HCT116 (cell line): Measurements from ENCODE around the gene CD69. TPM values are rescaled to one million over a fixed set of nuclear protein-coding genes. Genes with fewer than 3 reads are reported as not detected.
A peak's percentile ranks its signal among the peaks of the same experiment; 100 is the strongest.

Source experiments
- ATAC-seq: fragments of 200-7000 bp; cut with Tn5 transposase; 2 replicates; pipeline ENCODE4 v1.9.1; 2020; ENCODE audit warnings: mild to moderate bottlenecking, moderate library complexity
- BruUV-seq: library from RNA; stranded (reverse); fragments of 400-500 nt; replicated peaks from 2 replicates; lab custom pipeline; 2021; lab: Mats Ljungman, UMichigan
- CTCF ChIA-PET: fragments of 300-600 bp; sonication (Branson Sonifier 250); formaldehyde crosslinking; loops from one replicate; lab custom pipeline; 2021; ENCODE audit warnings: antibody characterized with exemption; lab: Charles Lee
- POLR2A ChIA-PET: fragments of 300-600, 350-600 bp; sonication (Branson Sonifier 250); formaldehyde crosslinking; loops from one replicate; lab custom pipeline; 2021; ENCODE audit warnings: antibody characterized with exemption; lab: Charles Lee
- RAD21 ChIA-PET, 2 experiments: fragments of 300-600 bp; sonication (Branson Sonifier 250); formaldehyde crosslinking; loops; one replicate each; lab custom pipeline; 2023; ENCODE audit warnings: low total read pairs in 2 of 2; ENCODE audit not compliant: uncharacterized antibody in 2 of 2, unreplicated experiment in 2 of 2, low non-redundant PET in 1 of 2; lab: Charles Lee
- DNase-seq: peaks from one replicate; pipeline ENCODE4 v3.0.0-alpha.2; 2010; ENCODE audit warnings: low read depth, low spot score
- H2AFZ ChIP-seq: fragments of 200-600 bp; shearing (Covaris generic), sonication (generic); 2 replicates; pipeline ENCODE4 v1.6.1; 2017; ENCODE audit warnings: low read depth, mixed run types, mixed read lengths, antibody characterized with exemption, low read length; ENCODE audit not compliant: poor library complexity, severe bottlenecking
- H3K27ac ChIP-seq: 2 replicates; pipeline ENCODE4 v1.5.1; 2012; ENCODE audit warnings: low read depth, low read length
- H3K27me3 ChIP-seq: fragments of 200-600 bp; sonication (generic); 2 replicates; pipeline ENCODE4 v1.6.1; 2016; ENCODE audit warnings: mixed run types, low read length, mixed read lengths; ENCODE audit not compliant: insufficient read depth
- H3K36me3 ChIP-seq, 2 experiments: fragments of 200-500 bp in 1 of 2; fragments of 200-600 bp in 1 of 2; sonication (Bioruptor generic) in 1 of 2; sonication (generic) in 1 of 2; 2 replicates each; pipeline versions ENCODE4 v1.5.1 to v1.6.1; 2014 to 2016; ENCODE audit warnings: low read length in 2 of 2, inconsistent platforms in 1 of 2, mixed read lengths in 1 of 2, mixed run types in 1 of 2; ENCODE audit not compliant: insufficient read depth in 2 of 2, control insufficient read depth in 1 of 2
- H3K4me1 ChIP-seq, 2 experiments: fragments of 200-600 bp in 1 of 2; sonication (generic) in 1 of 2; 2 replicates each; pipeline versions ENCODE4 v1.5.1 to v1.6.1; 2012 to 2017; ENCODE audit warnings: low read length in 2 of 2, inconsistent platforms in 1 of 2, mild to moderate bottlenecking in 1 of 2, mixed read lengths in 1 of 2, mixed run types in 1 of 2, moderate library complexity in 1 of 2; ENCODE audit not compliant: insufficient read depth in 2 of 2, control insufficient read depth in 1 of 2
- H3K4me2 ChIP-seq: fragments of 200-600 bp; sonication (generic); 2 replicates; pipeline ENCODE4 v1.6.1; 2017; ENCODE audit warnings: mixed run types, low read length, mixed read lengths
- H3K4me3 ChIP-seq, 2 experiments: fragments of 200-600 bp in 1 of 2; sonication (generic) in 1 of 2; replicated peaks in 1 of 2; 2 replicates each; pipeline ENCODE4 v1.5.1; 2011 to 2016; ENCODE audit warnings: low read length in 2 of 2, control low read depth in 1 of 2, low read depth in 1 of 2, mild to moderate bottlenecking in 1 of 2, mixed read lengths in 1 of 2, mixed run types in 1 of 2
- H3K79me2 ChIP-seq: fragments of 200-600 bp; sonication (generic); 2 replicates; pipeline ENCODE4 v1.6.1; 2017; ENCODE audit warnings: mild to moderate bottlenecking, mixed run types, low read length, moderate library complexity, mixed read lengths; ENCODE audit not compliant: insufficient read depth
- H3K9ac ChIP-seq: fragments of 200-600 bp; sonication (generic); 2 replicates; pipeline ENCODE4 v1.6.1; 2016; ENCODE audit warnings: low read length, mixed read lengths
- H3K9me2 ChIP-seq: fragments of 200-600 bp; sonication (generic), shearing (Covaris generic); 2 replicates; pipeline ENCODE4 v1.6.1; 2017; ENCODE audit warnings: mixed run types, mild to moderate bottlenecking, moderate library complexity; ENCODE audit not compliant: insufficient read depth
- H3K9me3 ChIP-seq, 2 experiments: fragments of 200-500 bp in 1 of 2; fragments of 200-600 bp in 1 of 2; sonication (Bioruptor generic) in 1 of 2; sonication (generic) in 1 of 2; 2 replicates each; pipeline ENCODE4 v1.6.1; 2014 to 2017; ENCODE audit warnings: low read length in 2 of 2, mixed read lengths in 2 of 2, inconsistent platforms in 1 of 2, low read depth in 1 of 2, mild to moderate bottlenecking in 1 of 2, mixed run types in 1 of 2, moderate library complexity in 1 of 2; ENCODE audit not compliant: control insufficient read depth in 1 of 2, insufficient read depth in 1 of 2
- H4K20me1 ChIP-seq: fragments of 200-600 bp; sonication (generic), shearing (Covaris generic); 2 replicates; pipeline ENCODE4 v1.6.1; 2017; ENCODE audit warnings: mixed run types, mild to moderate bottlenecking, moderate library complexity; ENCODE audit not compliant: insufficient read depth
- CBX3 ChIP-seq: IDR thresholded peaks from 2 replicates; pipeline ENCODE4 v1.6.1; 2012; ENCODE audit warnings: low read depth
- CEBPB ChIP-seq: IDR thresholded peaks from 2 replicates; pipeline ENCODE4 v1.6.1; 2012; ENCODE audit warnings: low read depth
- CTCF ChIP-seq, 3 experiments: fragments of 200-600 bp in 1 of 3; sonication (generic) in 1 of 3; IDR thresholded peaks in 2 of 3; conservative IDR thresholded peaks in 1 of 3; 2 replicates each; pipeline ENCODE4 v1.5.1; 2012 to 2017; ENCODE audit warnings: low read depth in 2 of 3, low read length in 2 of 3, antibody characterized with exemption in 1 of 3, borderline replicate concordance in 1 of 3, control low read depth in 1 of 3, mild to moderate bottlenecking in 1 of 3, mixed read lengths in 1 of 3, mixed run types in 1 of 3, moderate library complexity in 1 of 3; ENCODE audit not compliant: insufficient read depth in 1 of 3
- EGR1 ChIP-seq: IDR thresholded peaks from 2 replicates; pipeline ENCODE4 v1.6.1; 2012; ENCODE audit warnings: low read depth
- EZH2 ChIP-seq: fragments of 200-600 bp; sonication (generic); IDR thresholded peaks from 2 replicates; pipeline ENCODE4 v1.6.1; 2017; ENCODE audit warnings: antibody characterized with exemption, mixed run types
- POLR2A ChIP-seq: IDR thresholded peaks from 2 replicates; pipeline ENCODE4 v1.7.0; 2011; ENCODE audit warnings: borderline replicate concordance; ENCODE audit not compliant: insufficient read depth, insufficient read length; ENCODE audit errors: extremely low read depth
- RAD21 ChIP-seq: IDR thresholded peaks from 2 replicates; pipeline ENCODE4 v1.6.1; 2012; ENCODE audit warnings: low read depth, mild to moderate bottlenecking
- REST ChIP-seq: IDR thresholded peaks from 2 replicates; pipeline ENCODE4 v1.6.1; 2012; ENCODE audit warnings: low read depth
- SIN3A ChIP-seq: IDR thresholded peaks from 2 replicates; pipeline ENCODE4 v1.6.1; 2012; ENCODE audit warnings: low read depth
- TCF7L2 ChIP-seq: IDR thresholded peaks from 2 replicates; pipeline ENCODE4 v1.7.0; 2011; ENCODE audit warnings: borderline replicate concordance, inconsistent platforms; ENCODE audit not compliant: insufficient read depth, insufficient read length; ENCODE audit errors: extremely low read depth
- YY1 ChIP-seq: IDR thresholded peaks from 2 replicates; pipeline ENCODE4 v1.6.1; 2011; ENCODE audit warnings: low read length, low read depth, moderate library complexity, mild to moderate bottlenecking; ENCODE audit not compliant: insufficient replicate concordance; ENCODE audit errors: extremely low read depth
- ZBTB33 ChIP-seq: IDR thresholded peaks from 2 replicates; pipeline ENCODE4 v1.6.1; 2011; ENCODE audit warnings: mild to moderate bottlenecking, low read length, moderate library complexity; ENCODE audit not compliant: insufficient replicate concordance; ENCODE audit errors: extremely low read depth
- ZNF274 ChIP-seq: fragments of 200-500 bp; sonication (Bioruptor generic); IDR thresholded peaks from 2 replicates; pipeline ENCODE4 v1.6.1; 2014; ENCODE audit warnings: mild to moderate bottlenecking, low read depth, low read length, inconsistent platforms
- intact Hi-C: fragments of 100-400 bp; cut with micrococcal nuclease; formaldehyde crosslinking; loops from 2 replicates; pipeline ENCODE4 v1.10.0; 2022
- total RNA-seq: library from RNA; stranded (reverse); gene quantifications from one replicate; pipeline ENCODE4 v1.2.1, GENCODE V29; 2021; ENCODE audit not compliant: unreplicated experiment

The CD69 gene
- total RNA-seq, 1 experiment from 2014 or later, result not detected

GRCh38 chr12:9707356-9707755 lies 53.3 kb downstream of the CD69 start:
- no TSS peak for BruUV-seq
- no peaks in the 10 kb centered on the region for H3K27me3 ChIP-seq
- no peak overlapping the region for H3K9ac ChIP-seq
- no peak overlapping the region for H2AFZ ChIP-seq
- ChIA-PET RAD21 (no interaction called here), POLR2A (interaction anchor here (0.6 kb wide), 1 partner anchor 642 kb away, joined by 4 read pairs; no protein-coding TSS in a partner anchor), CTCF (interaction anchor here (1.3 to 1.9 kb wide), 4 partner anchors 15 to 26 kb away, joined by 3 to 8 read pairs (median 4); no protein-coding TSS in a partner anchor)
- no peak overlapping the region for H3K27ac ChIP-seq
- H3K36me3 ChIP-seq, result no peaks in the 10 kb centered on the region
- H3K4me3 ChIP-seq, result no peak overlapping the region
- no peaks in the 10 kb centered on the region for H3K9me3 ChIP-seq
- H3K79me2 ChIP-seq, result no peaks in the 10 kb centered on the region
- no peak overlapping the region for H3K4me2 ChIP-seq
- TF ChIP-seq POLR2A, result no peak
- no peak for TF ChIP-seq TCF7L2
- no peak for TF ChIP-seq CTCF (IDR thresholded peaks at IDR 0.05 in 2 of 3, conservative IDR thresholded peaks at IDR 0.05 in 1 of 3; ENCODE audit: borderline replicate concordance in 1 of 3, insufficient read depth in 1 of 3, low read depth in 2 of 3, low read length in 2 of 3)
- no peak for TF ChIP-seq CEBPB
- no peak for TF ChIP-seq ZBTB33
- TF ChIP-seq RAD21, result no peak
- no peak for TF ChIP-seq EGR1
- no peak for TF ChIP-seq SIN3A
- TF ChIP-seq ZNF274, result no peak
- TF ChIP-seq REST, result no peak
- no peak for TF ChIP-seq YY1
- no peak for TF ChIP-seq CBX3
- TF ChIP-seq EZH2, result no peak
- intact Hi-C loops, result no loop called here
- no peaks in the 10 kb centered on the region for H3K4me1 ChIP-seq
- peak; percentile 30; the same call in 1 of the 2 replicates for ATAC-seq
- no peaks in the 10 kb centered on the region for H4K20me1 ChIP-seq
- no peaks in the 10 kb centered on the region for H3K9me2 ChIP-seq
- no peak for DNase-seq
